AG09309 (cell line): ENCODE measurements around the gene BMF.

Experiments used
- DNase-seq: peaks from one replicate; pipeline ENCODE4 v3.0.0-alpha.2; 2010; ENCODE audit warnings: low read depth
- H3K4me3 ChIP-seq: 2 replicates; pipeline ENCODE4 v1.5.1; 2011; ENCODE audit warnings: mild to moderate bottlenecking, low read depth, low read length, moderate library complexity; ENCODE audit not compliant: control insufficient read depth
- TF ChIP-seq, protein P1 (sequence below): IDR thresholded peaks from 2 replicates; pipeline ENCODE4 v1.5.1; 2011; ENCODE audit warnings: mild to moderate bottlenecking, low read depth, low read length, inconsistent platforms; ENCODE audit not compliant: insufficient read depth, control insufficient read depth; ENCODE audit errors: missing control alignments

Gene BMF

DNA sequence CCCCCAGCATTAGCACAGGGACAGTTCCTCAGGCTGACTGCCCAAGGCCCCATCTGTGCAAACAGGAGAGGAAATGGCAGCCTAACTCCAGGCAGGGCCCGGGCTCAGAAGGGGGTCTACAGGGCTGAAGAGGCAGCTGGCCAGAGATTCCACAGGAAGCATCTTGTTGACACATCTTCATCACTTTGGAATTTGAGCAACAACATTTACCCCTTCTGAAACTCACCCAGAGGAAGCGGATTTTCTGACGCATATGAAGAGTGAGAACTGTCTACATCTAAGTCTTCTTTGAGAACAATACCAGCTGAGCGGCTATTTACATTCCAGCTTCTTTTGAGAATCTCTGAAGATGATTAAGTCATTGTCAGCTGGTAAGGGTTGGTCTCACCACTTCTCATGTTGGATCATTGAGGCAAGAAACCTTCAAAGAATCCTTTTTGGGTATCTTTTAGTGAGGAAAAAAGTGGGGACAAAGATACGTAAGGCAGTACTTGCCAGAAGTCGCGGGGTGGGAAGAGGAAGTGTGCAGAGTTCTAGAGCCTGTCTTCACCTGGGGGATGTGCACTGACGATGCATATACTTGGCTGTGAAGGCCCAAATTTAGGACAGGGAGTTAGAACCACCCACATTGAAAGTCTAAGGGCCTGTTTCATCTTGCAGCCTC, 44.3 kb downstream of the BMF start:
- DNase-seq, result no peak

GRCh38 chr15:40063563-40064011, 45.1 kb downstream of the BMF start:
- no peak overlapping the region for H3K4me3 ChIP-seq
- TF ChIP-seq, protein P1, sequence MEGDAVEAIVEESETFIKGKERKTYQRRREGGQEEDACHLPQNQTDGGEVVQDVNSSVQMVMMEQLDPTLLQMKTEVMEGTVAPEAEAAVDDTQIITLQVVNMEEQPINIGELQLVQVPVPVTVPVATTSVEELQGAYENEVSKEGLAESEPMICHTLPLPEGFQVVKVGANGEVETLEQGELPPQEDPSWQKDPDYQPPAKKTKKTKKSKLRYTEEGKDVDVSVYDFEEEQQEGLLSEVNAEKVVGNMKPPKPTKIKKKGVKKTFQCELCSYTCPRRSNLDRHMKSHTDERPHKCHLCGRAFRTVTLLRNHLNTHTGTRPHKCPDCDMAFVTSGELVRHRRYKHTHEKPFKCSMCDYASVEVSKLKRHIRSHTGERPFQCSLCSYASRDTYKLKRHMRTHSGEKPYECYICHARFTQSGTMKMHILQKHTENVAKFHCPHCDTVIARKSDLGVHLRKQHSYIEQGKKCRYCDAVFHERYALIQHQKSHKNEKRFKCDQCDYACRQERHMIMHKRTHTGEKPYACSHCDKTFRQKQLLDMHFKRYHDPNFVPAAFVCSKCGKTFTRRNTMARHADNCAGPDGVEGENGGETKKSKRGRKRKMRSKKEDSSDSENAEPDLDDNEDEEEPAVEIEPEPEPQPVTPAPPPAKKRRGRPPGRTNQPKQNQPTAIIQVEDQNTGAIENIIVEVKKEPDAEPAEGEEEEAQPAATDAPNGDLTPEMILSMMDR, result no peak
- DNase-seq, result no peak

More for the DNA sequence above, 44.3 kb downstream of the BMF start:
- TF ChIP-seq, protein P1, result no peak
- H3K4me3 ChIP-seq, result no peak overlapping the region

DNA sequence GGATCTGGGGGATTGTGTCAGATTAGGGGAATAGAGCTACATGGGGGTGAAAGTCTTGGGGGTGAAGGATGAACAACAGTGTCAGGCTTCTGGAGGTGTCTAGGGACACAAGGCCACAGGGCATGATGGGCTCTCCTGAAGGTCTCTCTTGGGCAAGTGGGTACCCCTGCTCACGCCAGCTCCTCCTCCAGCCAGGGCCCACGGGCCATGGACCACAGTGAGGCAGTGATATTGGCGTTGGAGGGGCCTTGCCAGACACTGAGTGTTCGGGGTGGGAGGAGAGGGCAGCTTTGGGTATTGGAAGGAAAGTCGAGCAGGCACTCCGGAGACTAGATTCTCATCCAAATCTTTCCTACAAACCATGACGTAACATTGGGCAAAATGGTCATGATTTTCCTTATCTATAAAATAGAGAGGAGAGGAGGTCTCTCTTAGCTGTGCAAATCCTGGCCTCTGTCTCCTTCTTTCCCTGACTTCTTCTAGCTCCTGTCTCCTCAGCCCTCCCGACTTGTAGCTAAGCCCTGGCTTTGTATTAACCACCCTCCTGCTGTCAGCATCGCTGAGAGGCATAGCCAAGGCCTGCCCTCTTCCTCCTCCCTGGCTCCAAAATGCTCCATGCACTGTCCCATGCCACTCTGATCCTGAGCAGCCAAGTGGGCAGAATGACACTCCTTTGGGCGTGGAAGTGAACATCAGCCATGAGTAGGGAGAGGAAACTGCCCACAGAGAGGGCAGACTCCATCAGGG, 45.7 kb downstream of the BMF start:
- DNase-seq, result no peak
- H3K4me3 ChIP-seq, result no peak overlapping the region
- TF ChIP-seq, protein P1, result no peak

GRCh38 chr15:40061212-40061901, 47.3 kb downstream of the BMF start:
- DNase-seq, result no peak
- TF ChIP-seq, protein P1, result no peak

GRCh38 chr15:40060236-40060961, 48.3 kb downstream of the BMF start:
- TF ChIP-seq, protein P1, result no peak
- H3K4me3 ChIP-seq, result no peak overlapping the region
- no peak for DNase-seq

More at GRCh38 chr15:40061212-40061901, 47.3 kb downstream of the BMF start:
- H3K4me3 ChIP-seq, result no peak overlapping the region

- no peak overlapping the region for H3K4me3 ChIP-seq
- DNase-seq, result no peak
- TF ChIP-seq, protein P1, result no peak
Measured at GRCh38 chr15:40059821-40060220, 48.9 kb downstream of the BMF start.
